Measurements from ENCODE around the gene C16orf87. TPM values are rescaled to one million over a fixed set of nuclear protein-coding genes. Genes with fewer than 3 reads are reported as not detected.

The C16orf87 gene
- total RNA-seq, 4 donors from 2014 or later: 7.9 to 13.5 (median 10.6) TPM

GRCh38 chr16:46813611-46814010 lies 17.4 kb downstream of the C16orf87 start:
- no peak for TF ChIP-seq CTCF (IDR thresholded peaks at IDR 0.05)
- no peak for TF ChIP-seq POLR2A (IDR thresholded peaks at IDR 0.05)
- Histone ChIP-seq H3K27ac (no peak overlapping the region), H3K9me3 (no peaks in the 10 kb centered on the region), H3K27me3 (no peaks in the 10 kb centered on the region), H3K4me1 (peaks cover 0 to 12% (median 0%) of the 10 kb centered on the region in 4 donors), H3K4me3 (no peak overlapping the region), H3K36me3 (no peaks in the 10 kb centered on the region)
- no peak for DNase-seq

- peaks cover 0 to 12% (median 0%) of the 10 kb centered on the region in 4 donors for H3K4me1 ChIP-seq
- no peak for DNase-seq
- no peaks in the 10 kb centered on the region for H3K36me3 ChIP-seq
- no peaks in the 10 kb centered on the region for H3K27me3 ChIP-seq
- no peaks in the 10 kb centered on the region for H3K9me3 ChIP-seq
- TF ChIP-seq POLR2A (IDR thresholded peaks at IDR 0.05) (no peak), CTCF (IDR thresholded peaks at IDR 0.05) (no peak)
- H3K27ac ChIP-seq: no peak overlapping the region
- no peak overlapping the region for H3K4me3 ChIP-seq
These were observed 18.0 kb downstream of the C16orf87 start for GRCh38 chr16:46812781-46813540.

GRCh38 chr16:46811682-46812081 lies 19.3 kb downstream of the C16orf87 start:
- H3K36me3 ChIP-seq: no peaks in the 10 kb centered on the region
- no peak overlapping the region for H3K4me3 ChIP-seq
- H3K27me3 ChIP-seq: no peaks in the 10 kb centered on the region
- peaks cover 0 to 12% (median 0%) of the 10 kb centered on the region in 4 donors for H3K4me1 ChIP-seq
- no peak overlapping the region for H3K27ac ChIP-seq
- no peak for DNase-seq
- no peaks in the 10 kb centered on the region for H3K9me3 ChIP-seq
- TF ChIP-seq POLR2A (IDR thresholded peaks at IDR 0.05): no peak
- TF ChIP-seq CTCF (IDR thresholded peaks at IDR 0.05): no peak

GRCh38 chr16:46808997-46809396 lies 22.0 kb downstream of the C16orf87 start:
- H3K4me1 ChIP-seq: peaks cover 0 to 12% (median 0%) of the 10 kb centered on the region in 4 donors
- no peak overlapping the region for H3K4me3 ChIP-seq
- H3K36me3 ChIP-seq: no peaks in the 10 kb centered on the region
- no peak for TF ChIP-seq POLR2A (IDR thresholded peaks at IDR 0.05)
- no peak for TF ChIP-seq CTCF (IDR thresholded peaks at IDR 0.05)
- H3K27ac ChIP-seq: no peak overlapping the region
- H3K9me3 ChIP-seq: no peaks in the 10 kb centered on the region
- H3K27me3 ChIP-seq: no peaks in the 10 kb centered on the region
- DNase-seq: peak in 2 of 3 donors; percentile 49 to 62

GRCh38 chr16:46807336-46807735 lies 23.6 kb downstream of the C16orf87 start:
- DNase-seq: no peak
- Histone ChIP-seq H3K4me1 (peaks cover 0 to 12% (median 0%) of the 10 kb centered on the region in 4 donors), H3K4me3 (no peak overlapping the region), H3K27ac (no peak overlapping the region), H3K36me3 (no peaks in the 10 kb centered on the region), H3K27me3 (no peaks in the 10 kb centered on the region), H3K9me3 (no peaks in the 10 kb centered on the region)
- TF ChIP-seq CTCF (IDR thresholded peaks at IDR 0.05) (no peak), POLR2A (IDR thresholded peaks at IDR 0.05) (no peak)
